Stimulated activated CD4-positive, alpha-beta T cell treated with anti-CD3 and anti-CD28 coated beads, Interleukin-4, amount 100 ng/mL, for 4 hours (primary cell): ENCODE results near the gene LAYN.

Experiments used
- DNase-seq, 2 experiments: peaks; one replicate each; pipeline ENCODE4 v3.0.0-alpha.2; 2020

The LAYN gene

DNA sequence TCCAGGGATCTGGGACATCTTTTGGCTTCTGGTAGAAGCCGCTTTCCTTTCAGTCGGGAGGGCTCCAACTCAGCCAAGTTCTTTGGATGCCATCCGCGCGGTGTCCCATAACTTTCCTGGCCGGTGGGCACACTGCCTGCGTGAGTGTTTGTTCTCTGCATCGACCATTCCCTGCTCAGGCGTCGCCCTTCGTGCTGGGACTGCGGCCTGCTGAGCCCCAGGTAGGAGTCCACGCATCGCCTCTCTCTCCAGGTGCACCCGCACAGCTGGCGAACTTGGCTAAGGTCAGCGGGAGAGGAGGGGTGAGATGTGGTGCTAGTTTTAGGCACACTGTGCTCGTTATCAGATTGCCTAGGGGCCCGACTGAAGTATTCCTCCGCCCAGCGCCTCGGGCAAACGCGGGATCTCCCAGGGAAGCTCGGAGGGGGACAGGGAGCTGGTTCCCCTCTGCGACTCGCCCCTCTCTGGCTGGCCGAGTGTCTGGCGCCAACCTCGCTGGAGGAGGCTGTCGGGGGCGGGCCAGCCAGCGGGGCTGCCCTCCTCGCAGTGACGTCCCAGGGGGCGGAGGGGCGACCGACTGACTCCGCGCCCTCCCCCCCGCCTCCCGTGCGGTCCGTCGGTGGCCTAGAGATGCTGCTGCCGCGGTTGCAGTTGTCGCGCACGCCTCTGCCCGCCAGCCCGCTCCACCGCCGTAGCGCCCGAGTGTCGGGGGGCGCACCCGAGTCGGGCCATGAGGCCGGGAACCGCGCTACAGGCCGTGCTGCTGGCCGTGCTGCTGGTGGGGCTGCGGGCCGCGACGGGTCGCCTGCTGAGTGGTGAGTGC, at the start of gene LAYN:
LAYN (plus strand) TSS at position 607 of the 823 bp plus-strand sequence; CDS start at position 731, 124 bp downstream.
- DNase-seq = peak; percentile 24 to 33

GRCh38 chr11:111494040-111494439, 46.5 kb upstream of the LAYN start:
- no peak for DNase-seq

DNA sequence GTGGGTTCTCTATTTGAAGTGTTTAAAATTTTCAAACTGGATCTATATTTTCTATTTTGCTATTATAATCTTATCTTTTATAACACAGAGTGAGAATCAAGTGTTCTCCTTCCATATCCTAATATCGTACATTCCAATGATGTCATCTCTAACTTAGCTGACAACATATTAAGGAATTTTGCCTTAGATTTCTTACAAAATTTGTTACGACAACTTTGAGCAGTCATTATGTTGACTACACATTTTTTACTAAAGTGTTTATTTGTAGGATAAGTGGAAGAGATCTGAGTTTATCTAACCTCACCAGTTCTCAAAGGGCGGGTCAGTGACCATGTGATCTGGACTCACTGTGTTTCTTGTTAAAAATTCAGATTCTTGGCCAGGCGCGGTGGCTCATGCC, 41.0 kb upstream of the LAYN start:
- DNase-seq = no peak

GRCh38 chr11:111500481-111500880, 40.0 kb upstream of the LAYN start:
- DNase-seq = no peak

- DNase-seq = no peak
Observed at GRCh38 chr11:111502611-111503010, 37.9 kb upstream of the LAYN start.

GRCh38 chr11:111510311-111510710, 30.2 kb upstream of the LAYN start:
- no peak for DNase-seq

GRCh38 chr11:111512296-111513239, 28.0 kb upstream of the LAYN start, which contains the start of gene BTG4:
Gene BTG4, minus strand, starts transcription at chr11:111512386. Its CDS starts 13,610 bp downstream, at chr11:111498776.
- peak in 1 of 2 experiments; percentile 24 for DNase-seq

DNA sequence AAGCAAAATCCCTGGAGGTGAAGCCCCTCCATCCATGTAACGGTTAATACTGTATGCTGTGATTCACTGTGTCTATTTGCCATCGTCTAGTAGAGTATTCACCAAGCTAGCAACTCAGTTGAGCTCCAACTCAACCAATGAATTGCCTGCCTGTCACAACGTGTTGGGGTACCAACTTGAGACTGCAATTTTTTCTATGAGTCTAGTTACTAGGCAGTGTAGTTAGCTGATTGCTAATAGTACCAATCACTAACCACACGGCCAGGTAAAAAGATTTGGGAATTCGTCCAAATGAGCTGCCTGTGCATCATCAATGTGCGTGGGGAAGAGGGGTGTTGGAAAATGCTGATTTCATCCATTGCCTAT, 27.3 kb upstream of the LAYN start:
- DNase-seq = no peak

DNA sequence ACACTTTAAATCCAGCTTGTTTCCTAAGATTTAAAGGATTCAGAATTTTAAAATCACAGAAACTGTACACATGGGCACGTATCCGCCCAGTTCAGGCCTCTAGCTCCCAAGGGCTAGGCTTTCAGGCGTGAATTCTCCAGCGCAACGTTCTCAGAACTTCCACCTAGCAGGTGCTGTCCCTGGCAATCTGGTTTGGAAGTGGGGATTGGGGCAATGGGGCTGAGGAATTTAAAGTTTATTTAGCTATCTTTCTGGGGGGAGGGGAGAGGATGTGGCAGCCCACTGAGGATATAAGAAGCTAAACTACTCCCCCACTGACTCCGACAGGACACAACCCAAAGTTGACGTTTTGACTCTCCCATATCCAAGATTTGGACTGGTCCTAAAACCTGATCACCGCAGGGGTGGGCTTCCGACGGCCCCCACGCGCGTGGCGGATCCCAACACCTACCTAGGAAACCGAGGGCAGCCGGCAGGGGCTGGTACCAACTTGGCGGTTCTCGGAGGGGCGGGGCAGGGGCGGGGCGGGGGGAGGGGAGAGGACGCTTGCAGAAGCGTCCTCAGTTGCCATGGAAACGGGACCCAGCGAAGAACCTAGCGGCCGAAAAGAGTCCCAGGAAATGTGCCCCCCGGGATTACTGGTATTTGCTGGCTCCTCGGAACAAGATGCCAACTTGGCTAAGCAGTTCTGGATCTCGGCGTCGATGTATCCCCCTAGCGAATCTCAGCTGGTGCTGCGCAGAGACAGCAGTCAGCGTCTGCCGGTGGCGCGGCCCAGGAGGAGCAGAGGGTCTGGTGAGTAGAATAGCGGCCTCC, 26.1 kb upstream of the LAYN start, which contains the start of gene HOATZ:
HOATZ (plus strand) TSS at position 563 of the 816 bp plus-strand sequence; CDS start at position 570, 7 bp downstream.
- no peak for DNase-seq

DNA sequence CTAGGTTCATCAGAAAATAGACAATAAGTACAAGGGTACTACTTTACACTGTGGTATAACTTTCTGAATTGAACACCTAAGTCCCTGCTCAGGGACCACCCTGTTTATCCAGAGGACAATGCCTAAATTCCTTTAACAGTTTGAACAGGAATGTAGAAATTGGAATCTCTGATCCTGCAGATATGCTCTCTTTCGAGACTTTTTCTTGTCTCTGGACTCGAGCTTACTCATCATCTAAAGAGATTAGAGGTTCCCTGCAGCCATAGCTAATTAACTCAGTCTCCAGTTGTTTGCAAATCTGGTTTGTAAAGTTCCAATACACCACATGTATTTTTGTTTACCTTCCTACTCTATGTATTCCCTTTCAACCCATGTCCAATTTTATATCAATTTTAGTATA, 24.9 kb upstream of the LAYN start:
- no peak for DNase-seq

DNA sequence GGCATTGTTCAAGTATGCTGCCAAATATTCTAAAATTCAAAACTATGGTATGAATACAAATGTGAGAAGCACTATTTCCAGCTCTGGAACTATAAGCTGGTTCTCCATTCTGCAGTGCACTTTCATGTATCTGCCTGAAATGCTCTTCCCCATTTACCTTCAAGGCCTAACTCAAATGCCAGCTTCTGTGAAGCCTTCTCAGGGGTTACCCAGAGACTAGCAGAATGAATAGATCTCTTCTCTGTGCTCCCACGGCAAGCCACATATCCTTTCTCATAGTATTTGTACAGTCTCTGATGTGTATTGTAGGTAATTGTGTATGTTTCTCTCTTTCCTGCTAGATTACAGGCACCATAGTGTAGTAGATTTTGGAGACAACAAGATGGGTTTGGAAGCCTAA, 21.9 kb upstream of the LAYN start:
- no peak for DNase-seq

- DNase-seq = no peak
Observed at GRCh38 chr11:111520560-111520959, 20.0 kb upstream of the LAYN start.

- DNase-seq = no peak
Observed at GRCh38 chr11:111521135-111521534, 19.4 kb upstream of the LAYN start.

- no peak for DNase-seq
Observed at GRCh38 chr11:111522426-111522825, 18.1 kb upstream of the LAYN start.

GRCh38 chr11:111523343-111523742, 17.2 kb upstream of the LAYN start:
- DNase-seq = no peak

DNA sequence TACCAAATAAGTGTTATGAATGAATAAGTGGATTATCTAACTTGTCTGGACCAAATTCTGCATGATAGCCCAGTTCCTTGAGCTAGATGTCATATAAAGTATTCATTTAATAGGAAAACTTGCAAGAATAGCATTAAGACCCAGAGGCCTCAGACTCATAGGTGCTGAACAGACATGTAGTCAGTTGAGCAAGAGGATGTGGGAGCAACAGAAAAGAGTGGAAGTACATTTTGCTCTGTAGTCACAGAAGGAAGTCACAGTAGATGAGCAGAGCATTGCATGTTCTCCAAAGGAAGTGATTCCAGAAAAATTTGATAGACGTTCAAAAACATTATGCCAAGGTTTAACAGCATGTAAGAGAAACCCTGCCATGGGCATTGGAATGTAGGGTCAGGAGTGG, 16.5 kb upstream of the LAYN start:
- DNase-seq = no peak

DNA sequence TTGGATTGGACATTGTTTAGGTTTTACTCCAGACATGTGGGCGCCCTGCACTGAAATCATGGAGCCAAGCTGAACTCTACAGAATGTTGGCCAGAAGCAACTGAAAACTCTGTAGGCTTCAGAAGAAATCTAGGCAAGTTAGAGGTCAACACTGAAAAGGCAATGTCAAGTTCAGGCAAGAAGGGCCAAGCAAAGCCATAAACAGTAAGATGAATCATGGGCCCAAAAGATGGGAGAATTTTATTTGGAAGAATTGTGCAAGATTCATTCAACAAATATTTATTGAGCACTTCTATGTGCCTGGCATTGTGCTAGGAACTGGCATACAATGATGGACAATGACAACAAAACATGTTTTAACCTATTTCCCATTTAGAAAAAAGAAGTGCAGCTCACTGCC, 15.1 kb upstream of the LAYN start:
- DNase-seq = no peak

DNA sequence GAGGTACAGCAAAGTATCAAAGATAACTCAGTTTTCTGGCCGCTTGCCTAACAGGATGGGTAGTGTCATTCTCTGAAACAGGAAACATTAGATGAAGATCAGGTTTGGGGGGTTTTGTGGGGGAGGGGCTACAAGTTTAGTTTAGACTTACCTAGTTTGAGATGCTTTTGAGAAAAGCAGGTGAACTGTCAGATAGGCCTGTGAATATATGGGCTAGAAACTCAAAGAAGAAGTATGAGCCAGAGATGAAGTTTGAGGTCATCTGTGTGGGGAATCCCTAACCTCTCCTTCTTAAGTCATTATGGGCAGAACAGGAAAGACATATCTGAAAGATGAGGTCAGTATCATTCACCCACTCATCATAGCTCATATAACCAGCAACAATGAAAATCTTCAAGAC, 14.0 kb upstream of the LAYN start:
- DNase-seq = no peak

GRCh38 chr11:111527279-111527678, 13.2 kb upstream of the LAYN start:
- DNase-seq = no peak

DNA sequence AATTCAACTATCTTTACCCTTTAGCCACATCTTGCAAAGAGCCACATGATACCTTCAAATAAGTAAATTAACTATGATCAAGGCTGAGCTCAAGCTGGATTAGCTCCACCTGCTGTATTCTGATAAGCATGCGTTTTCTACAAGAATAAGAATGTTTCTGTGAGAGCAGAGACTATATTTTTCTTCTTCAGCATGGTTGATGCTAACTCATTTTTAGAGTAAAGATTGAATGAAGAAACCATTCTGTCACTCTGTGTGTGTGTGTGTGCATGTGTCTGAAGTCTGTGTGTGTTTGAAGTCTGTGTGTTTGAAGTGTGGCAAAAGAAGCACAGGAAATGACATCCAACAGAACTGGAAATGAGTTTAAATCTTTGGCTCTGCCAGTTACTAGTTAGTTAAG, 12.0 kb upstream of the LAYN start:
- DNase-seq = no peak

DNA sequence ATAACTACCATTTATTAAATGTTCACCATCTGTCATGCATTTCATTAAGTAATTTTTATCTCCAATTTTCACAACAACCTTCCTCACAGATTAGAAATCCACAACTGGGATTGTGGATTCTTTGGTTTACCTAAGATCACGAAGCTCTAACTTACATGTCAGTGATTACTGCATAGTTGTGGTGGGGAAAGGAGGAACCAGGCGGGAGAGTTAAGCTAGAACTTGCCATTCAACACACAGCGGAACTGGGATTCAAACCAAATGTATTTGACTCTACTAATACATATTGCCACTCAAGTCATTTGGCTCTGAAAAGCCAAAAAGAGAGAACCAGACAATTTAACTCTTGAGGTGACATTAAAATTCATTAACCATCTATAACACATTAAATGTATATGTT, 10.4 kb upstream of the LAYN start:
- no peak for DNase-seq

GRCh38 chr11:111531136-111531535, 9.4 kb upstream of the LAYN start:
- DNase-seq = no peak
